ENCODE measurements around the gene HAUS3.

DNA sequence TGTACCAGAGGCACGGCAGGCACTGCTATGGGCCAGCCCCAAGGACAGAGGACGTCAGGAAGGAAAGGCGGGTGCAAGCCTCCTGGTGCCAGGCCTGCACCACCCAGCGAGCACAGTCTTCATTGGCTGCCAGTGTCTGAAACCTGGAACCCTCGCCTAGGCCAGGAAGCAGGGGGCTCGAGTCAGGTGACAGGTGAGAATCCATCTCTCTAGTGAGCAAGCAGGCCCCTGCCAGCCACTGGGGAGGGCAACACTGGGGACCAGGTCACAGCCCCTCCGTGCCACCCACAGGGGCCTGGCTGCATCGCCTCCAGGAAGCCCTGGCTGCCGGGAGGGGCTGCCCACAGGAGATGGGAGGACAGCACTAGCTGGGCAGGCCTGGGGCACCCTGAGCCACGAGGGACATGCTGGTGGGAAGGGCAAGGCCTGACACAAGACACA lies 6.9 kb upstream of the HAUS3 start:
- TF ChIP-seq, protein P1, sequence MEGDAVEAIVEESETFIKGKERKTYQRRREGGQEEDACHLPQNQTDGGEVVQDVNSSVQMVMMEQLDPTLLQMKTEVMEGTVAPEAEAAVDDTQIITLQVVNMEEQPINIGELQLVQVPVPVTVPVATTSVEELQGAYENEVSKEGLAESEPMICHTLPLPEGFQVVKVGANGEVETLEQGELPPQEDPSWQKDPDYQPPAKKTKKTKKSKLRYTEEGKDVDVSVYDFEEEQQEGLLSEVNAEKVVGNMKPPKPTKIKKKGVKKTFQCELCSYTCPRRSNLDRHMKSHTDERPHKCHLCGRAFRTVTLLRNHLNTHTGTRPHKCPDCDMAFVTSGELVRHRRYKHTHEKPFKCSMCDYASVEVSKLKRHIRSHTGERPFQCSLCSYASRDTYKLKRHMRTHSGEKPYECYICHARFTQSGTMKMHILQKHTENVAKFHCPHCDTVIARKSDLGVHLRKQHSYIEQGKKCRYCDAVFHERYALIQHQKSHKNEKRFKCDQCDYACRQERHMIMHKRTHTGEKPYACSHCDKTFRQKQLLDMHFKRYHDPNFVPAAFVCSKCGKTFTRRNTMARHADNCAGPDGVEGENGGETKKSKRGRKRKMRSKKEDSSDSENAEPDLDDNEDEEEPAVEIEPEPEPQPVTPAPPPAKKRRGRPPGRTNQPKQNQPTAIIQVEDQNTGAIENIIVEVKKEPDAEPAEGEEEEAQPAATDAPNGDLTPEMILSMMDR (IDR thresholded peaks at IDR 0.05; ENCODE audit: insufficient read depth, low read length): no peak
- TF ChIP-seq, protein P2, sequence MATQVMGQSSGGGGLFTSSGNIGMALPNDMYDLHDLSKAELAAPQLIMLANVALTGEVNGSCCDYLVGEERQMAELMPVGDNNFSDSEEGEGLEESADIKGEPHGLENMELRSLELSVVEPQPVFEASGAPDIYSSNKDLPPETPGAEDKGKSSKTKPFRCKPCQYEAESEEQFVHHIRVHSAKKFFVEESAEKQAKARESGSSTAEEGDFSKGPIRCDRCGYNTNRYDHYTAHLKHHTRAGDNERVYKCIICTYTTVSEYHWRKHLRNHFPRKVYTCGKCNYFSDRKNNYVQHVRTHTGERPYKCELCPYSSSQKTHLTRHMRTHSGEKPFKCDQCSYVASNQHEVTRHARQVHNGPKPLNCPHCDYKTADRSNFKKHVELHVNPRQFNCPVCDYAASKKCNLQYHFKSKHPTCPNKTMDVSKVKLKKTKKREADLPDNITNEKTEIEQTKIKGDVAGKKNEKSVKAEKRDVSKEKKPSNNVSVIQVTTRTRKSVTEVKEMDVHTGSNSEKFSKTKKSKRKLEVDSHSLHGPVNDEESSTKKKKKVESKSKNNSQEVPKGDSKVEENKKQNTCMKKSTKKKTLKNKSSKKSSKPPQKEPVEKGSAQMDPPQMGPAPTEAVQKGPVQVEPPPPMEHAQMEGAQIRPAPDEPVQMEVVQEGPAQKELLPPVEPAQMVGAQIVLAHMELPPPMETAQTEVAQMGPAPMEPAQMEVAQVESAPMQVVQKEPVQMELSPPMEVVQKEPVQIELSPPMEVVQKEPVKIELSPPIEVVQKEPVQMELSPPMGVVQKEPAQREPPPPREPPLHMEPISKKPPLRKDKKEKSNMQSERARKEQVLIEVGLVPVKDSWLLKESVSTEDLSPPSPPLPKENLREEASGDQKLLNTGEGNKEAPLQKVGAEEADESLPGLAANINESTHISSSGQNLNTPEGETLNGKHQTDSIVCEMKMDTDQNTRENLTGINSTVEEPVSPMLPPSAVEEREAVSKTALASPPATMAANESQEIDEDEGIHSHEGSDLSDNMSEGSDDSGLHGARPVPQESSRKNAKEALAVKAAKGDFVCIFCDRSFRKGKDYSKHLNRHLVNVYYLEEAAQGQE (IDR thresholded peaks at IDR 0.05; ENCODE audit: insufficient replicate concordance, low read depth): no peak
